Measurements from ENCODE around the gene TSC2. TPM values are rescaled to one million over a fixed set of nuclear protein-coding genes. Genes with fewer than 3 reads are reported as not detected.
A peak's percentile ranks its signal among the peaks of the same experiment; 100 is the strongest.

TSC2 gene
- total and polyA plus RNA-seq, 9 of the 15 experiments (the other 6 are each of a cell fraction or from before 2014, with no cell fraction given), result 1.3 to 68.1 (median 16.6) TPM

DNA sequence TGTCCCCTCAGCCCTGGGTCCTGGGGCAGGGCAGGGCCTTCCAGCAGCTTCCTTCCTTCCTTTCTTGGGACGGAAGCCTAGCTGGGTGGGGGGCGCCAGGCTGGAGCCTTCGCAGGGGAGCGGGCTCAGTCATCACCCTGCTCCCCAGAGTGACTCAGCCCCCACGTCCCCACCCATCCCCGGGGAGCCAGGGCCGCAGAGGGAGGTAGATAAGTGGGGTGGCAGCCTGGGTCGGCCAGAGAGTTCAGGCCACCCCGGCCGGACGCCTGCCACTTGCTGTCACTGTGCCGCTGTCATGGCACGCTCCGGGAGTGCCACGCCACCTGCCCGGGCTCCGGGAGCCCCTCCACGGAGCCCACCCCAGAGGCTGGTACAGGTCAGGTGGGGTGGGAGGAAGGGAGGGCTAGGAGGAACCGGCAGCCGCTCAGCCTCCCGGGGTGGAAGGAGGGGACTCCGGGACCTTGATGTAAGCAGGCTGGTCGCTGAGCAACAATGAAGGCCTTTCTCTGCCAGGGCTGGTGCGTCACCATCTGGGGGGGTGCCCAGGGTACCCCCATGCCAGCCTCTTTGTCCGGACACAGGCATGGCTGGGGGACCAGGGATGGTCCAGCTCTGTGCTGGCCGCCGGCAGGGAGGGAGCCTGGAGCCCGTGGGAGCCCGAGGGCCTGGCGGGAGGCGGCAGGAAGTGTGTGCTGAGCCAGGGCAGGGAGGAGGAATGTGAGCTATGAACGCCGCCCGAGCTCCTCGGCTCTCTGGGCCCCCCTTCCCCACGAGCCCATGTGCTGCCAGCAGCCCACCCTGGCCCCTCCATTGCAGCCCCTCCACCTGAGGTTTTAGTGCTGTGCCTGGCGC is 14.5 kb upstream of the TSC2 start (continued):
- TF ChIP-seq RBBP5 (IDR thresholded peaks at IDR 0.05; ENCODE audit: borderline replicate concordance, insufficient read depth, low read length, poor library complexity, severe bottlenecking) (peak; percentile 44), JUND (IDR thresholded peaks at IDR 0.05; ENCODE audit: borderline replicate concordance, low read depth, low read length) (peak; percentile 41; the same call in 1 of the 2 replicates), JUND (tag; IDR thresholded peaks at IDR 0.05; ENCODE audit: borderline replicate concordance, low read depth, low read length) (no peak; the same call in 2 of the 3 replicates), VEZF1 (CRISPR knock-in tag; IDR thresholded peaks at IDR 0.05) (peak; percentile 29; the same call in 1 of the 2 replicates), ZBTB1 (CRISPR knock-in tag; IDR thresholded peaks at IDR 0.05; ENCODE audit: borderline replicate concordance, low read depth) (0 out of 2 replicates have a peak, but pooled peaks have one; percentile 27), FOSL1 (tag; conservative IDR thresholded peaks at IDR 0.05) (peak; percentile 80), NR4A1 (CRISPR knock-in tag; IDR thresholded peaks at IDR 0.05) (no peak), NR4A1 (tag; IDR thresholded peaks at IDR 0.05) (no peak), HNRNPL (IDR thresholded peaks at IDR 0.05; ENCODE audit: low read depth, low read length) (0 out of 2 replicates have a peak, but pooled peaks have one; percentile 52), FOXK1 (CRISPR knock-in tag; IDR thresholded peaks at IDR 0.05; ENCODE audit: borderline replicate concordance) (0 out of 2 replicates have a peak, but pooled peaks have one; percentile 42), ZBTB7A (IDR thresholded peaks at IDR 0.05; ENCODE audit: borderline replicate concordance, control insufficient read depth, low read depth, low read length) (peak; percentile 81; the same call in 1 of the 2 replicates), RFX7 (CRISPR knock-in tag; IDR thresholded peaks at IDR 0.05) (no peak), FOXA3 (CRISPR knock-in tag; conservative IDR thresholded peaks at IDR 0.05 in 1 of 2, IDR thresholded peaks at IDR 0.05 in 1 of 2) (peak in 1 of 2 experiments; percentile 12; a peak in 1 of 4 replicates)
- TF ChIP-seq, protein P1, sequence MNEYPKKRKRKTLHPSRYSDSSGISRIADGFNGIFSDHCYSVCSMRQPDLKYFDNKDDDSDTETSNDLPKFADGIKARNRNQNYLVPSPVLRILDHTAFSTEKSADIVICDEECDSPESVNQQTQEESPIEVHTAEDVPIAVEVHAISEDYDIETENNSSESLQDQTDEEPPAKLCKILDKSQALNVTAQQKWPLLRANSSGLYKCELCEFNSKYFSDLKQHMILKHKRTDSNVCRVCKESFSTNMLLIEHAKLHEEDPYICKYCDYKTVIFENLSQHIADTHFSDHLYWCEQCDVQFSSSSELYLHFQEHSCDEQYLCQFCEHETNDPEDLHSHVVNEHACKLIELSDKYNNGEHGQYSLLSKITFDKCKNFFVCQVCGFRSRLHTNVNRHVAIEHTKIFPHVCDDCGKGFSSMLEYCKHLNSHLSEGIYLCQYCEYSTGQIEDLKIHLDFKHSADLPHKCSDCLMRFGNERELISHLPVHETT (CRISPR knock-in tag; conservative IDR thresholded peaks at IDR 0.05 in 1 of 2, IDR thresholded peaks at IDR 0.05 in 1 of 2), result 0 out of 4 replicates have a peak, but pooled peaks of 1 of the 2 experiments have one; percentile 32
- TF ChIP-seq, protein P2, sequence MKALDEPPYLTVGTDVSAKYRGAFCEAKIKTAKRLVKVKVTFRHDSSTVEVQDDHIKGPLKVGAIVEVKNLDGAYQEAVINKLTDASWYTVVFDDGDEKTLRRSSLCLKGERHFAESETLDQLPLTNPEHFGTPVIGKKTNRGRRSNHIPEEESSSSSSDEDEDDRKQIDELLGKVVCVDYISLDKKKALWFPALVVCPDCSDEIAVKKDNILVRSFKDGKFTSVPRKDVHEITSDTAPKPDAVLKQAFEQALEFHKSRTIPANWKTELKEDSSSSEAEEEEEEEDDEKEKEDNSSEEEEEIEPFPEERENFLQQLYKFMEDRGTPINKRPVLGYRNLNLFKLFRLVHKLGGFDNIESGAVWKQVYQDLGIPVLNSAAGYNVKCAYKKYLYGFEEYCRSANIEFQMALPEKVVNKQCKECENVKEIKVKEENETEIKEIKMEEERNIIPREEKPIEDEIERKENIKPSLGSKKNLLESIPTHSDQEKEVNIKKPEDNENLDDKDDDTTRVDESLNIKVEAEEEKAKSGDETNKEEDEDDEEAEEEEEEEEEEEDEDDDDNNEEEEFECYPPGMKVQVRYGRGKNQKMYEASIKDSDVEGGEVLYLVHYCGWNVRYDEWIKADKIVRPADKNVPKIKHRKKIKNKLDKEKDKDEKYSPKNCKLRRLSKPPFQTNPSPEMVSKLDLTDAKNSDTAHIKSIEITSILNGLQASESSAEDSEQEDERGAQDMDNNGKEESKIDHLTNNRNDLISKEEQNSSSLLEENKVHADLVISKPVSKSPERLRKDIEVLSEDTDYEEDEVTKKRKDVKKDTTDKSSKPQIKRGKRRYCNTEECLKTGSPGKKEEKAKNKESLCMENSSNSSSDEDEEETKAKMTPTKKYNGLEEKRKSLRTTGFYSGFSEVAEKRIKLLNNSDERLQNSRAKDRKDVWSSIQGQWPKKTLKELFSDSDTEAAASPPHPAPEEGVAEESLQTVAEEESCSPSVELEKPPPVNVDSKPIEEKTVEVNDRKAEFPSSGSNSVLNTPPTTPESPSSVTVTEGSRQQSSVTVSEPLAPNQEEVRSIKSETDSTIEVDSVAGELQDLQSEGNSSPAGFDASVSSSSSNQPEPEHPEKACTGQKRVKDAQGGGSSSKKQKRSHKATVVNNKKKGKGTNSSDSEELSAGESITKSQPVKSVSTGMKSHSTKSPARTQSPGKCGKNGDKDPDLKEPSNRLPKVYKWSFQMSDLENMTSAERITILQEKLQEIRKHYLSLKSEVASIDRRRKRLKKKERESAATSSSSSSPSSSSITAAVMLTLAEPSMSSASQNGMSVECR (CRISPR knock-in tag; IDR thresholded peaks at IDR 0.05), result peak; percentile 31; the same call in 1 of the 2 replicates
- TF ChIP-seq, protein P3, sequence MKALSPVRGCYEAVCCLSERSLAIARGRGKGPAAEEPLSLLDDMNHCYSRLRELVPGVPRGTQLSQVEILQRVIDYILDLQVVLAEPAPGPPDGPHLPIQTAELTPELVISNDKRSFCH (CRISPR knock-in tag; IDR thresholded peaks at IDR 0.05), result no peak
- TF ChIP-seq, protein P3 (tag; IDR thresholded peaks at IDR 0.05), result no peak

Measured in K562 (cell line).